ENCODE measurements around the gene NFE2L3. TPM values are rescaled to one million over a fixed set of nuclear protein-coding genes. Genes with fewer than 3 reads are reported as not detected.

The NFE2L3 gene
- total RNA-seq, 1 experiment from 2014 or later: 39.2 TPM

GRCh38 chr7:26201247-26202018 lies 49.4 kb downstream of the NFE2L3 start, which contains the start of gene CBX3:
Gene CBX3, plus strand, starts transcription at chr7:26201745. Its CDS starts 1,254 bp downstream, at chr7:26202999.
- Histone ChIP-seq H3K27me3 (replicated peaks; ENCODE audit: control insufficient read depth, insufficient read depth, low read length) (no peaks in the 10 kb centered on the region), H3K4me3 (ENCODE audit: low read depth, low read length) (peak within 1 kb of the TSS; percentile 99), H3K9me3 (no peaks in the 10 kb centered on the region), H3K36me3 (ENCODE audit: control insufficient read depth, insufficient read depth, low read length) (peaks cover 2% of the 10 kb centered on the region; the same call in 1 of the 2 replicates), H3K4me1 (peaks cover 20% of the 10 kb centered on the region; the same call in 1 of the 2 replicates)
- no peaks in the 10 kb centered on the region for H3K9me3 Mint-ChIP-seq (ENCODE audit: unreplicated experiment)
- H3K4me1 Mint-ChIP-seq (ENCODE audit: low read depth, unreplicated experiment): peaks cover 18% of the 10 kb centered on the region
- H3K27ac Mint-ChIP-seq (ENCODE audit: unreplicated experiment): peak within 1 kb of the TSS; percentile 100
- ChIA-PET CTCF (interaction anchor here (0.5 to 1.5 kb wide), 3 partner anchors 9 to 83 kb away, joined by 3 to 7 read pairs (median 3); partner anchors contain the start of gene NFE2L3), POLR2A (interaction anchor here (0.6 to 1.3 kb wide), 7 partner anchors 13 to 1861 kb away, joined by 3 to 10 read pairs (median 5); no protein-coding TSS in a partner anchor)
- BruUV-seq (replicated peaks): no TSS peak
- H3K4me3 Mint-ChIP-seq (ENCODE audit: unreplicated experiment): peak within 1 kb of the TSS; percentile 99
- peak; percentile 94 to 96 for DNase-seq
- H3K36me3 Mint-ChIP-seq (ENCODE audit: insufficient read depth, unreplicated experiment): peaks cover 91% of the 10 kb centered on the region
- no peaks in the 10 kb centered on the region for H3K27me3 Mint-ChIP-seq (ENCODE audit: insufficient read depth, unreplicated experiment)
- intact Hi-C loops (cut with micrococcal nuclease; ENCODE audit: unreplicated experiment): loop anchor here (2.0 to 10.0 kb wide), 2 partner anchors 83 to 963 kb away; partner anchors contain the start of gene HOXA9
- no peak for TF ChIP-seq CTCF (IDR thresholded peaks at IDR 0.05; ENCODE audit: insufficient read depth in 1 of 2, low read depth in 1 of 2, low read length in 1 of 2, severe bottlenecking in 1 of 2, unreplicated experiment in 1 of 2)

GRCh38 chr7:26202019-26202990 lies 50.3 kb downstream of the NFE2L3 start:
- Histone ChIP-seq H3K4me1 (peaks cover 11% of the 10 kb centered on the region; the same call in 1 of the 2 replicates), H3K36me3 (ENCODE audit: control insufficient read depth, insufficient read depth, low read length) (peaks cover 2% of the 10 kb centered on the region; the same call in 1 of the 2 replicates), H3K27me3 (replicated peaks; ENCODE audit: control insufficient read depth, insufficient read depth, low read length) (no peaks in the 10 kb centered on the region), H3K9me3 (no peaks in the 10 kb centered on the region), H3K4me3 (ENCODE audit: low read depth, low read length) (peak overlapping the region; percentile 99)
- Mint-ChIP-seq H3K36me3 (ENCODE audit: insufficient read depth, unreplicated experiment) (peaks cover 91% of the 10 kb centered on the region), H3K27me3 (ENCODE audit: insufficient read depth, unreplicated experiment) (no peaks in the 10 kb centered on the region), H3K27ac (ENCODE audit: unreplicated experiment) (peak overlapping the region; percentile 73), H3K9me3 (ENCODE audit: unreplicated experiment) (no peaks in the 10 kb centered on the region), H3K4me3 (ENCODE audit: unreplicated experiment) (peak overlapping the region; percentile 99), H3K4me1 (ENCODE audit: low read depth, unreplicated experiment) (peaks cover 9% of the 10 kb centered on the region)
- intact Hi-C loops (cut with micrococcal nuclease; ENCODE audit: unreplicated experiment): loop anchor here (10.0 kb wide), 1 partner anchor 962 kb away; the partner anchor contains the start of gene HOXA9
- ChIA-PET POLR2A (interaction anchor here (0.6 to 1.3 kb wide), 7 partner anchors 9 to 1862 kb away, joined by 3 to 10 read pairs (median 5); no protein-coding TSS in a partner anchor), CTCF (interaction anchor here (0.5 to 1.5 kb wide), 2 partner anchors 8 to 50 kb away, joined by 3 to 7 read pairs; partner anchors contain the start of gene NFE2L3)
- DNase-seq: peak; percentile 63 to 70
- no peak for TF ChIP-seq CTCF (IDR thresholded peaks at IDR 0.05; ENCODE audit: insufficient read depth in 1 of 2, low read depth in 1 of 2, low read length in 1 of 2, severe bottlenecking in 1 of 2, unreplicated experiment in 1 of 2)
- TSS peak; percentile 50 for BruUV-seq (replicated peaks)
